HG03521 (cell line): ENCODE results near the gene PAX4.

Experiments
- ATAC-seq: cut with Tn5 transposase; IDR thresholded peaks from one replicate; pipeline ENCODE4 v1.9.1; 2021; ENCODE audit warnings: mild to moderate bottlenecking, moderate library complexity; ENCODE audit not compliant: unreplicated experiment

PAX4 gene, protein sequence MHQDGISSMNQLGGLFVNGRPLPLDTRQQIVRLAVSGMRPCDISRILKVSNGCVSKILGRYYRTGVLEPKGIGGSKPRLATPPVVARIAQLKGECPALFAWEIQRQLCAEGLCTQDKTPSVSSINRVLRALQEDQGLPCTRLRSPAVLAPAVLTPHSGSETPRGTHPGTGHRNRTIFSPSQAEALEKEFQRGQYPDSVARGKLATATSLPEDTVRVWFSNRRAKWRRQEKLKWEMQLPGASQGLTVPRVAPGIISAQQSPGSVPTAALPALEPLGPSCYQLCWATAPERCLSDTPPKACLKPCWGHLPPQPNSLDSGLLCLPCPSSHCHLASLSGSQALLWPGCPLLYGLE

DNA sequence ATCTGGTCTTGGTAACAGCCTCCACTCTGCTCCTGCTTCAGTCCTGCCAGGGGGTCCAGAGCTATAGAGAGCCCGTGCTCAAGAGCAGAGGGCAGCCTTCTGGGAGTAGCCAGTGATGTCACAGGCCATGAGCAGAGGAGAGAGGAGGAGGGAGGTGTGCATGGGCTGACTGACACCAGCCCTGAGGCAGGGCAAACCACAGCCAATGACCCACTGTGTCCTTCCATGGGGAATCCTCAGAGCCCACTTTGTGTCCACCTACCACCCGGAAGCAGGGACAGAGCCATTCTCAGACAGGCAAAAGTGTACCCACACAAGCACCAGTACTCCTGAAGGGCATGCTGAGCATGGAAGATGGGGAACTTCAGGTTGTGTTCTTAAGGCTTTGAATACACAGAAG lies at the start of gene PAX4:
Gene PAX4 (minus strand): TSS at position 101 of the 400 bp plus-strand sequence. CDS start 2,214 bp downstream, outside the sequence.
- no peak for ATAC-seq

DNA sequence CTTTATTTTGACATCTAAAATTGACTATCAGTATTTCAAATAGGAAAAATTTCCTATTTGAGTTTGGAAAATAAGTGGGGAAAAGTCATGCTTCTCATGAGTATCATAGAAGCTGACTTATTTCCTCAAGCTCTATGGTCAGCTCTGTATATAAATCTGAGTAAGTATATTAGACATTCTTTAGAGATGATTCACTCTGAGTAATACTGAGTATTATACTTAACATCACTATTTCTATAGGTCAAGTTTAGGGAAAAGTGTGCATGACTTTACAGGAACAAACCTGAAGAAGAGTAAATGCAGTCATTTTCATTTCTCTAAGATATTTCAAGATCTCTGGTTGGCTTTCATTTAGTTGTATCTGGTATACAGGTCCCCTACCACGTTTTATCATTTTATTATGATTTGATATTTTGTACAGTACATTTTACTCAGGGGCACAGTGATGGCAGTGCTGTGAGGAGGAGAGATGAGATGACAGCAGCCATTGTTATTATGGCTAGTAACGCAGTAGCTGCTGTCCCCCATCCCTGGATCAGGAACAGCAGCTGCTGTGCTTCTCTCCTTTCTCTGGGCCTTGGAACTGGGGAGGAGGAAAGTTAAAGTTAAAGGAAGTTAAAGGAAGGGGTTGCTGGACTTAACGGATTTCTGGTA lies 49.2 kb upstream of the PAX4 start:
- no peak for ATAC-seq

DNA sequence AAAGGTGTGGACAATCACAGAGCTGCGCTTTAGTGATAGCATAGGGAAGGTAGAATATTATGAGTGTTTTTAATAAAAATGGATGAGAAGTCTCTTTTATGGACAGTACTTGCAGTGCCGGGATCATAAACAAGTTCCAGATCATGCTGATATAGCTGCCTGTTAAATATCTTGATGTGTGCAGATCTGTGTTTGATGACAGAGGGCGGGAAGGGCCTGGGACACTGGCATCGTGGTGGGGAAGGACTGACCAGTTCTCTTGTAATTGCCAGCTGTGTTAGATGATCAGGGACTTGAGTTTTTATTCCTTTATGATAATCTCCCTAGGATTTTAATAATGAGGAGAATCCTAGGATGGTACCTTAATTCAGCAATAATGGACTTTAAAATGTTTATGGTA lies 48.7 kb upstream of the PAX4 start:
- no peak for ATAC-seq

DNA sequence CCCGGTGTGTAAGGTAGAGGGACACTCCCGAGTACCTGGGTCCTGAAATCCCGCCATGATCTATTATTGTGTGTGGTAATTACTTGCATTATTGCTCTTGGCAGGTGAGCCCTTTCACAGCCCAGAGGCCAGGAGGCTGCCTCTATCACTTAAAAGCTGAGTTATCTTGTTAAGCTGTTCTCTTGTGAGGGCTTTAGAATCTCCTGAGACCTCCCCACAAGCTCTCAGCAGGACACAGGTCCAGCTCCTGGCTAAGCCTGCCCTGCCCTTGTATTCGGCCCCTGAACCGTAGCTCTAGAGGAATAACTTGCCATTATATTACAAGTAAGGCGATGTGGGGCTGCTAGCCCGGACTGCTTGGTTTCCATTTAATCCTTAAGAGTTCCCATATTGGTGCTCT lies 48.0 kb upstream of the PAX4 start:
- ATAC-seq: no peak

GRCh38 chr7:127658970-127659630 lies 41.2 kb upstream of the PAX4 start:
- ATAC-seq: no peak

- ATAC-seq: no peak
Measured at GRCh38 chr7:127657500-127657899, 39.6 kb upstream of the PAX4 start.

DNA sequence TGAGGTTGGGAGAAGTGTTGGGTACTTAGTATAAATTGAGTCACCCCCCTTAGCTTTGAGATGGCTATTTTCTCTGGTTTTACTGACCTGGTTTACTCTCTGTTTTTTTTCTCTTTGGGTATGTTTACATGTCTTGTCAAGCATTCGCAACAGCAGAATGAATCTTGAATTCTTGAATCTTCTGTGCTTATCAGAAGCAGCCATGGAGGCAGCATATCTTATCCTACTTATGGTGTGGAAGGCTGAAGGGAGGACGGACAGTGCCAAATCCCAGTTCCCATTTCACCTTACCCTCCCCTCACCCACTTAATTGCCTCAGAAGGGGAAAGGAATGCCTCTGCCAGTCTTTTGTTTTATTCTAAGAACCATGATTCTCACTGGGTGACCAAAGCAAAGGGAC lies 37.8 kb upstream of the PAX4 start:
- no peak for ATAC-seq

DNA sequence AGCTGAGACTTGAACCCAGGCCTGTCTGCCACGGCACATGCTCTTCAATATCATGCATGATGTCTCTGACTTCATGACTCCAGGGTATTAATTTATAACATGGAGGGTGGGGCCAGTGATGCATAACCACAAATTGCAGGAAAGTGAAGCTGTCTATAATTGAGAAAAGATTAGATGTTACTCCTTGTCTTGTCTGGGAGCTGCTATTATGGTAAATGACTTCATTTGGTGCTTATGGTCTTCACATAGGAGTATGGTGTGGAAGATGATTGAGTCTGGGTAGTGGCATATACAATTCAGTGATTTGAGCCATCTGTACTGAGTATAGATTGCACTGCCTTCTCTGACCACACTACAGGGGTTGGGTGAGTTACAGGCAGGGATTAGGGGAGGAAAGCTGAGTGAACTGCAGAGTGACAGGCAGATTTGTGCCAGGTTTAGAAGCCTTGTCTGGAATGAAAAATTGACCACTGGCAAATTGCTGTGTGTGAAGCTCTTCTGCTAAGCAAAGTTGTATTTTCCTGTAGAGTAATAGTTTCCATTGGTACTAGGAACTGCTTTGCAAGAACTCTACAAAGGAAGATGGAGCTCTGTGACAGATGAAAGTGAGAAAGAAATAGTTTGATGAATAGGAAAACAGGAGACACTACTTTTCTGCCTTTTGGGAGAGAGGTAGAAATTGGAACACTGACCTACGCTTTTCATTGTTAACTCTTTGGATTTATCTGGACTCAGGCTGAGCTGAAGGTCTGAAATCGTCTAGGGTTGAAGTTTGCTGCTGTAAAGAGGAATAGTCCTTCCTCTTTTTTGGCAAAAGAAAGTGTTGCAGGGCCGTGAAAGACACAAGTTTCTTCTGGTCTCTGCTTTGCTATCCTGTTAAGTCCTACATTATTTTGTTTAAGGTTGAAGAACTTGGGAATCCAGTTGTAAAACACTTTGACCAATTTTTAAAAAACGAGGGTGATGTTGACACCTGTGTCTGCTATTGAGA lies 36.8 kb upstream of the PAX4 start:
- ATAC-seq: no peak

DNA sequence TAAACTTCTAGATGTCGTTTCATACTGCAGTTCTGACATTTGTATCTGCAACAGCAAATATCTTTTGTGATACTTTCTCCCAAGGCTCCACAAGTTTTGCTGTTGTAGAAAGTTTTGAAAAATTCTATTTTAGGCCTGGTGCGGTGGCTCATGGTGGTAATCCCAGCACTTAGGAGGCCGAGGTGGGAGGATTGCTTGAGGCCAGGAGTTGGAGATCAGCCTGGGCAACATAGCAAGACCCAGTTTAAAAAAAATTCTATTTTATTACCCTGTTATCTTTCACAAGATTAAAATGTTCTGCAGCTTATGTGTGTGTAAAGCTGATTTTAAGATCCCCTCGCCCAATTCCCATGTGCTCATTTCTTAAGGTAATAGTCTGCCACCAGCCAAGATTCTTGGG lies 35.5 kb upstream of the PAX4 start:
- ATAC-seq: no peak

- peak; percentile 5 for ATAC-seq
Measured at GRCh38 chr7:127652333-127653248, 34.6 kb upstream of the PAX4 start.

DNA sequence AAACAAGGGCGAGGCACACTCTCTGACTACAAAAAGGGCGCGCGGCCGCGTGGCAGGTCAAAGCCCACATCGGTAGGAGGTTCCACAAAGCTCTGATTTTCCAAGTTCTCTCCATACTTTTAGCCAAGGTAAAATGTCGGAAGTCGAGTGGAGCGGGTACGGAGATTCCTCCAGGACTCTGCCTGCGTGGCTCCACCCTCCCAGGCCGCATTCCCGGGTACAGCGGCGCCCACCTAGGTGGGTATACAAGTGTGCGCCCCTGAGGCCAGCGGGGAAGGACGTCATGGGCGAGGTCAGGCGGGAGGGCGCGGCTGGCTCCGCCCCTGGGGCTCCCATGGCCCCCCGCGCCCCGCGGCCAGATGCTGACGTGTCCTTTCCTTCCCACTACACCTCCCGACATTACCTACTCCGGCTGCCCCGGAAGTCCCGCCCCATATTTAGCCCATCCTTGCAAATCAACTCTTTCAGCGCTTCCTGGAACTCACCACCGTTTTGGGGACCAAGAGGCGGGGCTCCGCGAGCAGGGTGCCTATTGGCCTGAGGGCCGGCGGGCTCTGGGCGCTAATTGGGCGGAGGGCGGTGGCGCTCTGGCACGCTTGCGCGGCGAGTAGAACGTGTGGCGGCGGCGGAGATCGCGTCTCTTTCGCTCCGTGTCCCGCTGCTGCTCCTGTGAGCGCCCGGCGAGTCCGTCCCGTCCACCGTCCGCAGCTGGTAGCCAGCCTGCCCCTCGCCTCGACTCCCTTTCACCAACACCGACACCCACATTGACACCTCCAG lies 33.8 kb upstream of the PAX4 start, which contains the start of gene SND1:
Gene SND1 (plus strand): TSS at position 639 of the 777 bp plus-strand sequence. CDS start 180 bp downstream, outside the sequence.
- peak; percentile 93 for ATAC-seq

GRCh38 chr7:127650847-127651555 lies 33.1 kb upstream of the PAX4 start:
- no peak for ATAC-seq

DNA sequence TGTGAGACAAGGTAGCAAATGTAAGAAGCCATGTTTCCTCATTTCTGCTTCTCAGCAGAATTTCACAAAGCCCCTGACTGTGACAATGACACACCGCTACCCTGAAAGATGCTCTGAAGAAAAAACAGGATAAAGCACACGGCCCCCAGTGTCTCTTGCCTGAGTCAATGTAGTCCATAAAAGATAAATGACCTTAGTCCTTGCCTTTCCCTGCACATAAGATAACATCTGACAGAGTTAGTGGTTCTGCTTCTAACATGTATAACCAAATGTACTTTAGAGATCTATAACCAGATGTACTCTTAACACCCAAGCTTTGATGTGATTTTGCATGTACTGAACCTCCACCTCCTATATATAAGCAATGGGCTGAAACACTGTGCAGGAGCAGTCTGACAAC lies 31.0 kb upstream of the PAX4 start:
- no peak for ATAC-seq

GRCh38 chr7:127647636-127648035 lies 29.7 kb upstream of the PAX4 start:
- ATAC-seq: no peak

DNA sequence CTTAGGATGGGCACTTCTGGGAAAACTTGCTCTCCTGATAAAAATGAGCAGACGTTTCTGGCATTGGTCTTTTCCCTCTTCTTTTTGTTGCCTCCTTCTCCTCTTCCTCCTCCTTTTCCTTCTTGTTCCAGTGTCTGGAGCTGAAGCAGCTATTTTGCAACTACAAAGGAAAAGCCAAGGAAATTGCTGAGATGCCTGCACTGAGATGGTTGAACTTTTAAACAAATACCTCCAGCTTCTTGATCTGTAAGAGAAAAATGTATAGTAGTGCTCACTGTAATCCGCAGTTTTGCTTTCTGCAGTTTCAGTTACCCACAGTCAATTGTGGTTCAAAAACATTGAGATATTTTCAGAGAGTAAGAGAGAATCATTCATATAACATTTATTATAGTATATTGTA lies 26.5 kb upstream of the PAX4 start:
- ATAC-seq: no peak

DNA sequence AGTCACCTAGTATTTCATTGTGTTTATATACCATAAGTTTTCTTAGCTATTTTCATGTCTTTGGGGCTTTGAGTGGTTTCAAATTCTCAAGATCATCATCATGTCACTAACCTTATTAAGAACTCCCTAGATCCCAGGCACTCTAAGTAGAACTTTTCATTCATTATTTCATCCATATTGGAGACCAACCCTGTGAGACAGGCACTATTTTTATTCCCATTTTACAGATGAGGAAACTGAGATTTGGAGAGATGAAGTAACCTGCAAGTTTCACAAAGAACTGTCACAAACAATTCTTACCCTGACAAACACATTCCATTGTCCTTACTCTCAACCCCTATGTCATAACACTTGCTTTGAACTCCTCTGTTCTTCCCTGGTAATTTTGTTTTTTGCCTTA lies 20.3 kb upstream of the PAX4 start:
- no peak for ATAC-seq

DNA sequence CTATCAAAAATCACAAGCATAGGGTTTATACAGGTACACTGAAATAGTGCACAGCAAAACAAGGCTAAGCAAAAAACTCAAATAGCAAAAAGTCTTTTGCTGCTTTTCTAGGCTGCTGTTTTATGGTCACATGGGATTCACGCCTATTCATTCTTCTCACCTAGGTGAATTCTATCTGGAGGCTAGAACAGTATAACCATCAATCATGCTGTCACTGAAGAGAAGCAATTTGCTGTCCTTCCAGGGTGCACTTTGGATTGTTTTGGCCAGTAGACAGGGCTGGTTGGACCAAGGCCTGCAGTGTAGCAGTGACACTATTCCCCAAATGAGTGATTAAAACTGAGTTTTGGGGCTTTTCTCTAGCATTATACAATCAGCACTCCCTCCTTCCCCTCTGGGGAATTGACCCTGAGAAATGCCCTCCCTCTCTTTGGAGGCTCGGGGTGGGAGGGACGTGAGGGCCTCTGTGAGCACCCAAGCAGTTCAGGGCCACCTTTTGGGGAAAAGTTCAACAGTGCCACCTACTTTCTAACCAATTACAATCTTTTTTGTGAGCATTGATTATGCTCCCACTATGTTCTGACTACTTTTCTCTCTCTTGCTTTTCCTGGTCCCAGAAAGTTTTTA lies 17.8 kb upstream of the PAX4 start:
- ATAC-seq: no peak
